Tibial artery (tissue), 4 donors: Measurements from ENCODE around the gene SYNE1.

Experiments used
- DNase-seq, 2 donors: peaks; one replicate each; pipeline ENCODE4 v3.0.0-alpha.2; 2019
- H3K27ac ChIP-seq, 2 donors: fragments of 200-600 bp; sonication (generic) in 1 of 2; 1 replicate in 1 of 2; 2 replicates in 1 of 2; pipeline ENCODE4 v1.5.1; 2018 to 2019; ENCODE audit warnings: mild to moderate bottlenecking in 1 of 2
- H3K27me3 ChIP-seq, 2 donors: fragments of 200-600 bp; sonication (generic) in 1 of 2; one replicate each; pipeline versions ENCODE4 v1.5.1 to v1.6.0; 2016 to 2019
- H3K36me3 ChIP-seq, 3 donors: fragments of 200-600 bp; sonication (generic) in 2 of 3; one replicate each; pipeline ENCODE4 v1.5.1; 2016 to 2019; ENCODE audit warnings: mild to moderate bottlenecking in 2 of 3
- H3K4me1 ChIP-seq, 4 donors: fragments of 200-600 bp; sonication (generic) in 2 of 4; 1 replicate in 3 of 4; 2 replicates in 1 of 4; pipeline ENCODE4 v1.5.1; 2016 to 2019
- H3K4me3 ChIP-seq, 2 donors: fragments of 200-600 bp; sonication (generic) in 1 of 2; 1 replicate in 1 of 2; 2 replicates in 1 of 2; pipeline ENCODE4 v1.5.1; 2018 to 2019; ENCODE audit warnings: mild to moderate bottlenecking in 2 of 2
- H3K9me3 ChIP-seq, 3 donors: fragments of 200-600 bp; sonication (generic) in 1 of 3; one replicate each; pipeline ENCODE4 v1.5.1; 2016 to 2019
- CTCF ChIP-seq, 2 experiments: fragments of 200-600 bp in 1 of 2; fragments of 450-650 bp in 1 of 2; IDR thresholded peaks; one replicate each; pipeline ENCODE4 v1.5.1; 2017 to 2019; ENCODE audit warnings: antibody characterized with exemption in 2 of 2, mild to moderate bottlenecking in 1 of 2, moderate library complexity in 1 of 2
- intact Hi-C: fragments of 100-400 bp; cut with DNase I; formaldehyde crosslinking; loops from one replicate; pipeline ENCODE4 v1.15.0; 2023; ENCODE audit warnings: low total_unique reads

The SYNE1 gene

GRCh38 chr6:152124429-152125074 lies 512.6 kb downstream of the SYNE1 start:
- H3K4me3 ChIP-seq = no peak overlapping the region
- peaks cover 0 to 54% (median 20%) of the 10 kb centered on the region in 4 donors for H3K4me1 ChIP-seq
- intact Hi-C loops = loop anchor here (2.0 kb wide), 1 partner anchor 434 kb away; no protein-coding TSS in a partner anchor
- H3K27ac ChIP-seq = no peak overlapping the region
- TF ChIP-seq CTCF (IDR thresholded peaks at IDR 0.05) = peak; percentile 77 to 85
- H3K9me3 ChIP-seq = no peaks in the 10 kb centered on the region
- no peaks in the 10 kb centered on the region for H3K27me3 ChIP-seq
- DNase-seq = no peak
- H3K36me3 ChIP-seq = peaks cover 24 to 33% (median 31%) of the 10 kb centered on the region in 3 donors

GRCh38 chr6:152123076-152123475 lies 514.1 kb downstream of the SYNE1 start:
- intact Hi-C loops = loop anchor here (2.0 kb wide), 1 partner anchor 358 kb away; no protein-coding TSS in a partner anchor
- H3K9me3 ChIP-seq = no peaks in the 10 kb centered on the region
- H3K27ac ChIP-seq = no peak overlapping the region
- TF ChIP-seq CTCF (IDR thresholded peaks at IDR 0.05) = no peak
- DNase-seq = no peak
- peaks cover 0 to 45% (median 13%) of the 10 kb centered on the region in 4 donors for H3K4me1 ChIP-seq
- peaks cover 14 to 35% (median 32%) of the 10 kb centered on the region in 3 donors for H3K36me3 ChIP-seq
- no peak overlapping the region for H3K4me3 ChIP-seq
- no peaks in the 10 kb centered on the region for H3K27me3 ChIP-seq

- Histone ChIP-seq H3K4me1 (peaks cover 0 to 44% (median 12%) of the 10 kb centered on the region in 4 donors), H3K4me3 (no peak overlapping the region), H3K27me3 (no peaks in the 10 kb centered on the region), H3K36me3 (peaks cover 11 to 35% (median 32%) of the 10 kb centered on the region in 3 donors), H3K27ac (no peak overlapping the region), H3K9me3 (no peaks in the 10 kb centered on the region)
- DNase-seq = no peak
- intact Hi-C loops = loop anchor here (2.0 kb wide), 1 partner anchor 358 kb away; no protein-coding TSS in a partner anchor
- TF ChIP-seq CTCF (IDR thresholded peaks at IDR 0.05) = no peak
Measured at GRCh38 chr6:152122434-152122833, 514.7 kb downstream of the SYNE1 start.

GRCh38 chr6:152121910-152122309 lies 515.3 kb downstream of the SYNE1 start:
- TF ChIP-seq CTCF (IDR thresholded peaks at IDR 0.05) = no peak
- Histone ChIP-seq H3K4me3 (no peak overlapping the region), H3K27me3 (no peaks in the 10 kb centered on the region), H3K27ac (no peak overlapping the region), H3K4me1 (peaks cover 0 to 44% (median 12%) of the 10 kb centered on the region in 4 donors), H3K9me3 (no peaks in the 10 kb centered on the region), H3K36me3 (peaks cover 11 to 35% (median 32%) of the 10 kb centered on the region in 3 donors)
- intact Hi-C loops = loop anchor here (2.0 kb wide), 1 partner anchor 357 kb away; no protein-coding TSS in a partner anchor
- no peak for DNase-seq

GRCh38 chr6:152119831-152120230 lies 517.3 kb downstream of the SYNE1 start:
- no peak overlapping the region for H3K27ac ChIP-seq
- no peaks in the 10 kb centered on the region for H3K27me3 ChIP-seq
- H3K36me3 ChIP-seq = peaks cover 11 to 35% (median 32%) of the 10 kb centered on the region in 3 donors
- H3K4me1 ChIP-seq = peaks cover 0 to 43% (median 11%) of the 10 kb centered on the region in 4 donors
- no peak for DNase-seq
- no peak for TF ChIP-seq CTCF (IDR thresholded peaks at IDR 0.05)
- H3K4me3 ChIP-seq = no peak overlapping the region
- no peaks in the 10 kb centered on the region for H3K9me3 ChIP-seq
- intact Hi-C loops = no loop called here
